ENCODE data around the gene STPG1.

GRCh38 chr1:24355466-24355865, 58.1 kb downstream of the STPG1 start:
- TF ChIP-seq CTCF (IDR thresholded peaks at IDR 0.05; ENCODE audit: poor library complexity, severe bottlenecking), result no peak
- no peak for TF ChIP-seq EZH2 (IDR thresholded peaks at IDR 0.05; ENCODE audit: borderline replicate concordance, insufficient read depth, low read length, poor library complexity, severe bottlenecking)
- no peak for TF ChIP-seq EP300 (conservative IDR thresholded peaks at IDR 0.05; ENCODE audit: poor library complexity, severe bottlenecking)
- TF ChIP-seq RAD21 (conservative IDR thresholded peaks at IDR 0.05), result no peak

All from neural cell (in vitro differentiated cells).